GM10847 (cell line): ENCODE measurements around the gene ATF1.

ENCODE experiments used
- POLR2A ChIP-seq: IDR thresholded peaks from 2 replicates; pipeline ENCODE4 v1.6.1; 2011; ENCODE audit not compliant: insufficient read length; ENCODE audit errors: extremely low read depth

ATF1 gene

DNA sequence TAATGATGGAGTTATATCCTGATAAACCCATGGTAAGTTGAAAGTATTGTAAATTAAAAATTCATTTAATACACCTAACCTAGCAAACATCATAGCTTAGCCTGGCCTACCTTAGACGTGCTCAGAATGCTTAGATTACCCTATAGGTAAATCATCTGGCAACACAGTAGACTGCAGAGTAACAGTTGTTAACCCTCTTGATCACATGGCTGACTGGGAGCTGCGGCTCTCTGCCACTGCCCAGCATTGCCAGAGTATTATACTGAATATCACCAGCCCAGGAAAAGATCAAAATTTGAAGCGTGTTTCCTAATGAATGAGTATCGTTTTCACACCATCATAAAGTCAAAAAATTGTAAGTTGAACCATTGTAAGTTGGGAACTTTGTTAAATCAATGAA is 61.0 kb downstream of the ATF1 start:
- TF ChIP-seq POLR2A = no peak

GRCh38 chr12:50825372-50825838 is 61.5 kb downstream of the ATF1 start:
- no peak for TF ChIP-seq POLR2A

GRCh38 chr12:50828121-50828520 is 64.2 kb downstream of the ATF1 start:
- TF ChIP-seq POLR2A = no peak

GRCh38 chr12:50828886-50829285 is 65.0 kb downstream of the ATF1 start:
- TF ChIP-seq POLR2A = no peak

DNA sequence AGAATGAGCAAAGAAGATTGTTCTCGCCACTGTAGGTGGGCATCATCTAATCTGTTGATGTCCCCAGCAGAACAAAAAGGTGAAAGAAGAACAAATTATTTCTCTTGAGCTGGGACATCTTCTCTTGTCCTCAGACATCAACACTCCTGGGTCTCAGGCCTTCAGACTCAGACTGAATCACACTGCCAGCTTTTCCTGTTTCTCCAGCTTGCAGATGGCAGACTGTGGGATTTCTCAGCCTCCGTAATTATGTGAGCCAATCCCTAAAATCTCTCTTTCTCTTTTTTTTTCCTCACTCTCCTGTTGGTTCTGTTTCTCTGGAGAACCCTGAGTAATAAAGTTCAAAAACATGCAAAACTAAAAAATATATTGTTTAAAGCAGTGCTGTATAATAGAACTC is 75.1 kb downstream of the ATF1 start:
- TF ChIP-seq POLR2A = no peak

DNA sequence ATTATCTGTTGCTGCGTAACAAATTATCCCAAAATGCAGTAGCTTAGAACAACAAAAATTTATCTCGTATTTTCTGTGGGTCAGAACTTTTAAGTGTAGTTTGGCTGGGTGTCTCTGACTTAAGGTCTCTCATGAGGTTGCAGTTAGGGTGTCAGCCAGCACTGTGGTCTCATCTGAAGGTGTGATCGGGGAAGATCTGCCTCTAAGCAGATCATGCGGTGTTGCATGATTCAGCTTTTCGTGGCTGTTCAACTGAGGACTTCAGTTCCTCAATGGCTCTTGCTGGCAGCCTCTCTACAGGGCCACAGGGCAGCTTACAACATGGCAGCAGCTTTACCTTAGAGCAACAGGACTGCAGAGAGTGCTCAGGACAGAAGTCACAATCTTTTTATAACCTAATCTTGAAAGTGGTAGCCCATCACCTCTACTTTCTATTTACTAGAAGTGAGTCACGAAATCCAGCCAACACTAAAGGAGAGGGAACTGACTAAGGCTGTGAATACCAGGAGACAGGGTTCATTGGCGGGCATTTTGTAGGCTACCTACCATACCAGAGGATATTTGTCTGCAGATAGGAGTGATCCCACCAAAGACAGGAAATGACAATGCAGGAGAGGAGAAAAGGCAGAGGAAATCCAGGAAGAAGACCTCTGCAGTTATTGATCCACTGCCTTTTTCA is 77.0 kb downstream of the ATF1 start:
- TF ChIP-seq POLR2A = no peak

DNA sequence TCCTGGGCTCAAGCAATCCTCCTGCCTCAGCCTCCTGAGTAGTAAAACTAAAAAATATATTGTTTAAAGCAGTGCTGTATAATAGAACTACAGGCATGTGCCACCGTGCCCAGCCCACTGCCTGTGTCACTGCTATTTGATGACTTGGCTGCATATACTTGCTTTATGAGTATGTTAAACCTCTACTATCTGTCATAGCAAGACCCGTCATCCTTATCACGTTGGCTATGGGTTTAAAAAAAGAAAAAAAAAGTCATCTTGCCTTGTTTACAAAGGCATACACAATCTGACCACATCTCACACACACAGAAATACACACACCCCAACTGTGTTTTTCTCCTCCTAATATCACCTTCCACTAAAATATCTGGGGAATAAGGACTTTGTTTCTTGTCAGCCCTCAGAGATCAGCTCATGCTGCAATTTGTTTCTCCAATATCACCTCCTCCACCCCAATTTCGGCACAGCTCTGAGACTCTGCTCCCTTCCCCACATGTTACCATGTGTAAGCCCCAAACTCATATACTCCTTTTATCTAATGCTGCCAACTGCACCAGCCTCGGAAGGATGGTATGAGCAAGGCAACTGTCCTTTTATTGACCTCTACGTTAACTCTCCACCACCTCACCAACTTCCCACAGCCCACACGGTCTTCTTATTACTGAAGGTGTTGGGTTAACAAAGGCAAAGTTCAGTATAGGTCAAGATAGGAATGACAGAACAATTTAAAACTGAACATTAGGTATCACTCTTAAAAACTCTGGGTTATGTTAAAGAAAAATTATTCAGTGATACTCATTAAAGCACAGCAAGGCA is 78.0 kb downstream of the ATF1 start:
- no peak for TF ChIP-seq POLR2A

DNA sequence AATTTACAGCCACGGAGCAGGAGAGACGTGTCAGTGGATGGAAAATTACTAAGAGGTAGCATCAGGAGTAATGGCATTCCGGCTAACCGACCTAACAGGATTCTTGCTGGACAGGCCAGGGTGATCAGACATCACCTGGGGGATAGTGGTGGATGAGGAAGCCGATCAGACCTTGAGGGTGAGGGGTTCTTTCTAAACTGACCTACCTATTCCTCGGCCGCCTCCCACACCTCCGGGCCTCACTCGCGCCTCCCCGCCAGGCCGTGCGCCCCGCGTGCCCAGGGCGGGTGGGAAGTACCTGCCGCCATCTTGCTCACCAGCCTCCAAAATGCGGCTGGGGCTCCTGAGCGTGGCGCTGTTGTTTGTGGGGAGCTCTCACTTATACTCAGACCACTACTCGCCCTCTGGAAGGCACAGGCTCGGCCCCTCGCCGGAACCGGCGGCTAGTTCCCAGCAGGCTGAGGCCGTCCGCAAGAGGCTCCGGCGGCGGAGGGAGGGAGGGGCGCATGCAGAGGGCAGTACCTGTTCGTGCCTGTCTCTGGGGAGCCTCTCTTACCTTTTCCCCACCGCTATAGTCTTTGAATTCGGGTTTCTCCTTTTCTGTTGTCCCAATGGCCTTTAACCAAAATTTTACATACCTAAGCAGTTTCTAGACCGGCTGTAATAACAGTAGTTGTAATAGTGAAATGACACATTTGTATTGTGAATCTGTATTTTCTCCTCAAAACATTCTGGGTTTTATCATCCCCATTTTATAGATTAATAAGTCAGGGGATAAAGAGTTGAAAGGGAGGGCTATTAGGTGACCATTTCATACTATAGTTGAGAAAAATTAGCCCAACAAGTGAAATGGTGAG is 79.0 kb downstream of the ATF1 start, which contains the start of gene TMPRSS12:
TSS of gene TMPRSS12 (plus strand) at position 290 of the 857 bp plus-strand sequence. CDS start at position 329, 39 bp downstream.
- no peak for TF ChIP-seq POLR2A

DNA sequence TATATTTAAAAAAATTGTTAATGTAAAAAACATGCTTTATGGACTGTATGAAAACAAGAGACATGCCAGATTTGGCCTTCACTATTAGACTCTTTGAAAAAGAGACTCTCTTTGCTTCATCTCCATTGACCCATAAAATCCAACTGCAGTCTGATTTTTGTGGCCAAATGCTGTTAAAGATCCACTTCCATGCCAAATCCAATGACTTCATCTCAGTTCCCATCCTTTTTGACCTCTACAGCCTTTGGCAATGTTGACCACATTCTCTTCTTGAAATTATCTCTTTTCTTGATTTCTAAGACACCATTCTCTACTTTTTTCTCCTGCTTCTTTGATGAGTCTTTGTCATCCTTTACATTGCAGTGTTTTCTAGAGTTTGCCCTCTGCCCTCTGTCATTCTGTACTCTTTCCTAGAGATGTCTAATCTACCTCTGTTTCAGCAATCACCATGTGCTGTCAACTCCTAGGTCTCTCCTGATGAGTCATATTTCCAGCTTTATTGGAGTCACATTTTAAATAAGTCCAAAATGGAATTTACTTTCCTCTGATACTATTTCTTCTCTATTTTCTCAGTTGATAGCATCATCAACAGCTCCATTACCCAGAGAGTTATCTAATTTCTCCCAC is 81.2 kb downstream of the ATF1 start:
- TF ChIP-seq POLR2A = no peak

GRCh38 chr12:50848963-50849362 is 85.1 kb downstream of the ATF1 start:
- no peak for TF ChIP-seq POLR2A

- TF ChIP-seq POLR2A = no peak
These were observed 95.9 kb downstream of the ATF1 start for GRCh38 chr12:50859621-50860310.

DNA sequence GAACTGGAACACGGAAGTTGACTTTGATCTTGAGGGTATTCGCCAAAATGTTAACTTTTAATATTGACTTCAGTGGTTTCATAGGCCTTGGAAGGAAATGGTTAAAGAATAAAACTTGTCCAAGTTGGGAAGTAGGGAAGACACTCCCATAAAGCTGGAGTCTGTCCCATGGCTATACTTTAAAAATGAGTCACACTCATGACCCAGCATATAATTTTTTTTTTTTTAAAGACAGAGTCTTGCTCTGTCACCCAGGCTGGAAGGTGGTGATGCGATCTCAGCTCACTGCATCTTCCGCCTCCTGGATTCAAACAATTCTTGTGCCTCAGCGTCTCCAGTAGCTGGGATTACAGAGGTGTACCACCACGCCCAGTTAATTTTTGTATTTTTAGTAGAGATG is 98.4 kb downstream of the ATF1 start:
- TF ChIP-seq POLR2A = no peak

- TF ChIP-seq POLR2A = no peak
These were observed 101.4 kb downstream of the ATF1 start for GRCh38 chr12:50865266-50865665.
